ENCODE measurements around the gene HAO2. TPM values are rescaled to one million over a fixed set of nuclear protein-coding genes. Genes with fewer than 3 reads are reported as not detected.
"Not testable (repeated sequence)": the region's sequence is repeated elsewhere in the genome, so short reads cannot be mapped to it uniquely, and the experiment has no call there.

HAO2 gene
- total RNA-seq, 6 experiments from 2014 or later: 33.9 to 282 (median 99.3) TPM

GRCh38 chr1:119345398-119345797 is 23.2 kb upstream of the HAO2 start:
- Histone ChIP-seq H3K9me3 (no peaks in the 10 kb centered on the region), H3K36me3 (peaks cover 0 to 2% (median 0%) of the 10 kb centered on the region in 4 donors), H3K27ac (peak overlapping the region in 1 of 3 donors; percentile 49), H3K4me1 (peaks cover 0 to 74% (median 25%) of the 10 kb centered on the region in 4 donors), H3K4me3 (no peak overlapping the region), H3K27me3 (no peaks in the 10 kb centered on the region)
- intact Hi-C loops (cut with DNase I): no loop called here
- ATAC-seq (peak in 3 of 4 donors; percentile 7 to 47 (median 20)), DNase-seq (no peak)
- no peak for TF ChIP-seq CTCF (IDR thresholded peaks at IDR 0.05)
- TF ChIP-seq POLR2A (IDR thresholded peaks at IDR 0.05): no peak

DNA sequence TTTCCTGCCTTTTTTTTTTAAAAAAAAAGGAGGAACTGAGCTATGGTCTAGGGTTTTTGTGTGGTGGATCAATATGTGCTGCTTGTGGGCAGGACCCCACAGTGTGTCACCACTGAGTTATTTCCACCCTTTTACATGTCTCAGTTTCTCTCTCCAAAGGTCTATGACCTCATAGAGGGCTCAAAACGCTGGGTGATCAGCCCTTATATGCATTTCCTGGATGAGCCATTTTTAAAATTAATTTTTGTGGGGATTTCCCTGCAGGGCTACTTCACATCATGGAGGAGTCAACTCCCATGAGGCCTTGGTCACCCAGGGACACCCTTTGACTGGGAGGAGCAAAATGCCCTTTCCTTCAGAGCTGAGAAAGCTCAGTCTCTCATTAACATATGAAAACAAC is 20.7 kb upstream of the HAO2 start:
- no peak for ATAC-seq
- Histone ChIP-seq H3K27me3 (no peaks in the 10 kb centered on the region), H3K36me3 (peaks cover 0 to 16% (median 7%) of the 10 kb centered on the region in 4 donors), H3K27ac (peak overlapping the region in 1 of 3 donors; percentile 49), H3K4me1 (peaks cover 0 to 51% (median 14%) of the 10 kb centered on the region in 4 donors), H3K4me3 (no peak overlapping the region), H3K9me3 (no peaks in the 10 kb centered on the region)
- 60% methylated on average over 1 of the region's 1 CpG for WGBS (ENCODE audit: insufficient coverage, low coverage, low lambda C conversion rate, missing lambda C conversion rate)
- intact Hi-C loops (cut with DNase I): no loop called here
- DNase-seq: no peak
- TF ChIP-seq CTCF (IDR thresholded peaks at IDR 0.05) (no peak), POLR2A (IDR thresholded peaks at IDR 0.05) (no peak)

DNA sequence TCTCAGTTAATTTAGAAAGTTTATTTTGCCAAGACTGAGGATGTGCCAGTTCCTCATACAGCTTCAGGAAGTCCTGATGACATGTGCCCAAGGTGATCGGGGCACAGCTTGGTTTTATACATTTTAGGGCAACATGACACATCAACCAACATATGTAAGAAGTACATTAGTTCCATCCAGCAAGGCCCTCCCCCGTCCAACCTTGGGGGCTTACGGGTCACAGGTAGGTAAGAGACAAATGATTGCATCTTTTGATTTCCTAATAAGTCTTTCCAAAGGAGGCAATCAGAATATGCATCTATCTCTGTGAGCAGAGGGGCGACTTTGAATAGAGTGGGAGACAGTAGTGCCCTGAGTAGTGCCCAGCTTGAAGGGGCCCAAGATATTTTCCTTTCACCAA is 19.6 kb upstream of the HAO2 start:
- WGBS (ENCODE audit: insufficient coverage, low coverage, low lambda C conversion rate, missing lambda C conversion rate): 80% methylated on average over 1 of the region's 4 CpGs
- DNase-seq (no peak), ATAC-seq (no peak)
- intact Hi-C loops (cut with DNase I): no loop called here
- H3K36me3 ChIP-seq: peaks cover 0 to 21% (median 8%) of the 10 kb centered on the region in 4 donors
- TF ChIP-seq CTCF (IDR thresholded peaks at IDR 0.05) (no peak), POLR2A (IDR thresholded peaks at IDR 0.05) (no peak)
- no peak overlapping the region for H3K4me3 ChIP-seq
- no peaks in the 10 kb centered on the region for H3K27me3 ChIP-seq
- no peaks in the 10 kb centered on the region for H3K9me3 ChIP-seq
- H3K27ac ChIP-seq: no peak overlapping the region
- H3K4me1 ChIP-seq: peaks cover 0 to 40% (median 12%) of the 10 kb centered on the region in 4 donors

DNA sequence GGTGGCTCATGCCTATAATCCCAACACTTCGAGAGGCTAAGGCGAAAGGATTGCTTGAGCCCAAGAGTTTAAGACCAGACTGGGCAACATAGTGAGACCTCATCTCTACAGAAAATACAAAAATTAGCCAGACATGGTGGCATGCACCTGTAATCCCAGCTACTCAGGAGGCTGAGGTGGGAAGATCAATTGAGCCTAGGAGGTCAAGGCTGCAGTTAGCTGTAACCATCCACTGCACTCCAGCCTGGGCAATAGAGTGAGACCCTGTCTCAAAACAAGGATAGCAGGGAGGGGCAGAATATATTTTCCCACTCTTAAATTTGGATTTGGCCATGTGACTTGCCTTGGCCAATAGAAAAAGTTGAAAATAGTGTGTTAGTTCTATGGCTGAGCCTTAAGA is 17.7 kb upstream of the HAO2 start:
- H3K27me3 ChIP-seq; H3K4me3 ChIP-seq; H3K27ac ChIP-seq; intact Hi-C loops (cut with DNase I); DNase-seq; ATAC-seq; H3K9me3 ChIP-seq: not testable (repeated sequence)
- 100% methylated on average over 2 of the region's 2 CpGs for WGBS (ENCODE audit: insufficient coverage, low coverage, low lambda C conversion rate, missing lambda C conversion rate)
- Histone ChIP-seq H3K4me1 (peaks cover 0 to 24% (median 7%) of the 10 kb centered on the region in 4 donors), H3K36me3 (peaks cover 0 to 32% (median 12%) of the 10 kb centered on the region in 4 donors)

- no peak for TF ChIP-seq POLR2A (IDR thresholded peaks at IDR 0.05)
- intact Hi-C loops (cut with DNase I): no loop called here
- H3K27ac ChIP-seq: no peak overlapping the region
- WGBS (ENCODE audit: insufficient coverage, low coverage, low lambda C conversion rate, missing lambda C conversion rate): 92% methylated on average over 1 of the region's 1 CpG
- ATAC-seq (no peak), DNase-seq (no peak)
- no peaks in the 10 kb centered on the region for H3K9me3 ChIP-seq
- peaks cover 0 to 40% (median 16%) of the 10 kb centered on the region in 4 donors for H3K36me3 ChIP-seq
- no peaks in the 10 kb centered on the region for H3K27me3 ChIP-seq
- H3K4me3 ChIP-seq: no peak overlapping the region
- H3K4me1 ChIP-seq: peaks cover 0 to 13% (median 2%) of the 10 kb centered on the region in 4 donors
Measured at GRCh38 chr1:119351997-119352396, 16.6 kb upstream of the HAO2 start.

- intact Hi-C loops (cut with DNase I): no loop called here
- no peak for TF ChIP-seq POLR2A (IDR thresholded peaks at IDR 0.05)
- TF ChIP-seq CTCF (IDR thresholded peaks at IDR 0.05): no peak
- Histone ChIP-seq H3K27me3 (no peaks in the 10 kb centered on the region), H3K27ac (no peak overlapping the region), H3K9me3 (no peaks in the 10 kb centered on the region), H3K4me3 (no peak overlapping the region), H3K36me3 (peaks cover 0 to 49% (median 20%) of the 10 kb centered on the region in 4 donors), H3K4me1 (peaks cover 0 to 4% (median 0%) of the 10 kb centered on the region in 4 donors)
- ATAC-seq (no peak), DNase-seq (no peak)
- WGBS (ENCODE audit: insufficient coverage, low coverage, low lambda C conversion rate, missing lambda C conversion rate): 88% methylated on average over 3 of the region's 3 CpGs
Measured at GRCh38 chr1:119353836-119354235, 14.7 kb upstream of the HAO2 start.
